NCI-H82 treated with DMSO at 0.1 percent for 48 hours (cell line): ENCODE results near the gene MS4A6A.
"Not testable (repeated sequence)": the region's sequence is repeated elsewhere in the genome, so short reads cannot be mapped to it uniquely, and the experiment has no call there.

Source experiments
- DNase-seq: peaks from one replicate; lab custom pipeline; 2025; ENCODE audit not compliant: unreplicated experiment; lab: John Stamatoyannopoulos, UW

MS4A6A gene

GRCh38 chr11:60184824-60185511 lies 2.1 kb upstream of the MS4A6A start:
- no peak for DNase-seq

GRCh38 chr11:60183591-60184205 lies 815 bp upstream of the MS4A6A start:
- DNase-seq = no peak

- DNase-seq = no peak
These were observed 7.0 kb downstream of the MS4A6A start for GRCh38 chr11:60175860-60176275.

- no peak for DNase-seq
These were observed 10.9 kb downstream of the MS4A6A start for GRCh38 chr11:60172011-60172410.

- DNase-seq = no peak
These were observed 12.3 kb downstream of the MS4A6A start for GRCh38 chr11:60170566-60170965.

- no peak for DNase-seq
These were observed 13.5 kb downstream of the MS4A6A start for GRCh38 chr11:60169264-60169915.

GRCh38 chr11:60168306-60168705 lies 14.6 kb downstream of the MS4A6A start:
- no peak for DNase-seq

- DNase-seq = no peak
These were observed 16.9 kb downstream of the MS4A6A start for GRCh38 chr11:60165951-60166350.

- no peak for DNase-seq
These were observed 17.3 kb downstream of the MS4A6A start for GRCh38 chr11:60165538-60165937.

- DNase-seq = no peak
These were observed 18.3 kb downstream of the MS4A6A start for GRCh38 chr11:60164550-60165075.

- DNase-seq = no peak
These were observed 21.1 kb downstream of the MS4A6A start for GRCh38 chr11:60161766-60162165.

GRCh38 chr11:60161107-60161506 lies 21.8 kb downstream of the MS4A6A start:
- no peak for DNase-seq

GRCh38 chr11:60159868-60160267 lies 23.0 kb downstream of the MS4A6A start:
- no peak for DNase-seq

GRCh38 chr11:60159284-60159683 lies 23.6 kb downstream of the MS4A6A start:
- no peak for DNase-seq

GRCh38 chr11:60158636-60159035 lies 24.2 kb downstream of the MS4A6A start:
- no peak for DNase-seq

- DNase-seq = no peak
These were observed 27.0 kb downstream of the MS4A6A start for GRCh38 chr11:60155931-60156330.

GRCh38 chr11:60152727-60153126 lies 30.2 kb downstream of the MS4A6A start:
- DNase-seq = not testable (repeated sequence)

- no peak for DNase-seq
These were observed 32.6 kb downstream of the MS4A6A start for GRCh38 chr11:60150279-60150678.

- DNase-seq = no peak
These were observed 37.2 kb downstream of the MS4A6A start for GRCh38 chr11:60145677-60146076.

GRCh38 chr11:60143768-60144167 lies 39.1 kb downstream of the MS4A6A start:
- no peak for DNase-seq

- DNase-seq = no peak
These were observed 49.0 kb downstream of the MS4A6A start for GRCh38 chr11:60133917-60134316.

GRCh38 chr11:60131912-60132311 lies 51.0 kb downstream of the MS4A6A start:
- no peak for DNase-seq
